GM19351 (cell line): ENCODE data around the gene MGAT1.
"Not testable (repeated sequence)": the region's sequence is repeated elsewhere in the genome, so short reads cannot be mapped to it uniquely, and the experiment has no call there.

Source experiments
- ATAC-seq: cut with Tn5 transposase; IDR thresholded peaks from one replicate; pipeline ENCODE4 v1.9.1; 2021; ENCODE audit warnings: mild to moderate bottlenecking, moderate library complexity; ENCODE audit not compliant: unreplicated experiment

Gene MGAT1

GRCh38 chr5:180807046-180807445, 4.4 kb upstream of the MGAT1 start:
- ATAC-seq, result no peak

- no peak for ATAC-seq
Measured at GRCh38 chr5:180806351-180807011, 3.9 kb upstream of the MGAT1 start.

GRCh38 chr5:180804129-180804618, 1.6 kb upstream of the MGAT1 start:
- ATAC-seq, result no peak

GRCh38 chr5:180803181-180804128, 849 bp upstream of the MGAT1 start:
- peak; percentile 68 for ATAC-seq

GRCh38 chr5:180801596-180802324, 846 bp downstream of the MGAT1 start:
- ATAC-seq, result no peak

GRCh38 chr5:180799902-180800801, 2.5 kb downstream of the MGAT1 start:
- no peak for ATAC-seq

GRCh38 chr5:180799194-180799593, 3.4 kb downstream of the MGAT1 start:
- ATAC-seq, result no peak

GRCh38 chr5:180798193-180798592, 4.4 kb downstream of the MGAT1 start:
- ATAC-seq, result no peak

GRCh38 chr5:180797256-180798192, 5.1 kb downstream of the MGAT1 start:
- no peak for ATAC-seq

- no peak for ATAC-seq
Measured at GRCh38 chr5:180795771-180796313, 6.8 kb downstream of the MGAT1 start.

- no peak for ATAC-seq
Measured at GRCh38 chr5:180792965-180793287, 9.7 kb downstream of the MGAT1 start.

- no peak for ATAC-seq
Measured at GRCh38 chr5:180792287-180792964, 10.2 kb downstream of the MGAT1 start.

- ATAC-seq, result no peak
Measured at GRCh38 chr5:180791611-180792213, 10.9 kb downstream of the MGAT1 start.

- no peak for ATAC-seq
Measured at GRCh38 chr5:180790524-180790923, 12.1 kb downstream of the MGAT1 start.

- no peak for ATAC-seq
Measured at GRCh38 chr5:180790020-180790419, 12.6 kb downstream of the MGAT1 start.

GRCh38 chr5:180788651-180789410, 13.8 kb downstream of the MGAT1 start:
- ATAC-seq, result not testable (repeated sequence)

- ATAC-seq, result no peak
Measured at GRCh38 chr5:180787711-180788431, 14.7 kb downstream of the MGAT1 start.
